Lung (tissue), 12 donors: ENCODE results near the gene TRPC4AP. TPM values are rescaled to one million over a fixed set of nuclear protein-coding genes. Genes with fewer than 3 reads are reported as not detected.
"Not testable (repeated sequence)": the region's sequence is repeated elsewhere in the genome, so short reads cannot be mapped to it uniquely, and the experiment has no call there.

Experiments used
- ATAC-seq: fragments of 200-7000 bp; cut with Tn5 transposase; one replicate; pipeline ENCODE4 v1.9.1; 2020; ENCODE audit warnings: moderate number of reproducible peaks; ENCODE audit not compliant: insufficient read depth, low FRiP score
- DNase-seq, 3 donors: peaks; one replicate each; pipeline ENCODE4 v3.0.0-alpha.2; 2013 to 2017
- H3K27ac ChIP-seq, 2 donors: one replicate each; pipeline ENCODE4 v1.5.1; 2013; ENCODE audit warnings: mild to moderate bottlenecking in 2 of 2, moderate library complexity in 2 of 2, control low read depth in 1 of 2, inconsistent platforms in 1 of 2, low read depth in 1 of 2, low read length in 1 of 2
- H3K27me3 ChIP-seq, 3 donors: one replicate each; pipeline ENCODE4 v1.5.1; 2013; ENCODE audit warnings: low read length in 2 of 3; ENCODE audit not compliant: control insufficient read depth in 3 of 3, insufficient read depth in 3 of 3
- H3K36me3 ChIP-seq, 4 donors: one replicate each; pipeline ENCODE4 v1.5.1; 2013; ENCODE audit warnings: low read length in 4 of 4, mild to moderate bottlenecking in 1 of 4, moderate library complexity in 1 of 4; ENCODE audit not compliant: control insufficient read depth in 4 of 4, insufficient read depth in 4 of 4
- H3K4me1 ChIP-seq, 5 donors: one replicate each; pipeline ENCODE4 v1.5.1; 2013; ENCODE audit warnings: low read length in 5 of 5, mild to moderate bottlenecking in 2 of 5, moderate library complexity in 1 of 5; ENCODE audit not compliant: control insufficient read depth in 5 of 5, insufficient read depth in 5 of 5
- H3K4me3 ChIP-seq: one replicate; pipeline ENCODE4 v1.5.1; 2013; ENCODE audit warnings: mild to moderate bottlenecking, control low read depth, moderate library complexity
- H3K9ac ChIP-seq, 2 donors: one replicate each; pipeline ENCODE4 v1.5.1; 2013; ENCODE audit warnings: low read length in 2 of 2, control low read depth in 1 of 2; ENCODE audit not compliant: insufficient read depth in 1 of 2
- H3K9me3 ChIP-seq, 4 donors: one replicate each; pipeline ENCODE4 v1.5.1; 2013; ENCODE audit warnings: low read length in 3 of 4, mild to moderate bottlenecking in 1 of 4, moderate library complexity in 1 of 4; ENCODE audit not compliant: control insufficient read depth in 4 of 4, insufficient read depth in 3 of 4
- CTCF ChIP-seq: IDR thresholded peaks from 2 replicates; pipeline ENCODE4 v1.5.1; 2012; ENCODE audit warnings: mild to moderate bottlenecking; ENCODE audit errors: control extremely low read depth, extremely low read depth
- WGBS, 2 donors: extraction: QIAGEN DNeasy Blood & Tissue Kit; methylation state at CpG; one replicate each; pipeline ENCODE4 v1.1.7; 2013; 5-methylcytosine and 5-hydroxymethylcytosine counted together
- polyA plus RNA-seq, 2 donors: library from polyadenylated mRNA; stranded (reverse); fragments of 200-250 nt; gene quantifications; one replicate each; pipeline ENCODE4 v1.2.1, GENCODE V29; 2013
- total RNA-seq, 2 donors: library from RNA; depleted of rRNA in 1 of 2; stranded (reverse); fragments of >200 nt in 1 of 2; gene quantifications; one replicate each; pipeline ENCODE4 v1.2.1, GENCODE V29; 2014 to 2021
- donor health status: control.
- donor health status: control.
- donor health status: Bipolar disorder and iron deficiency.
- donor health status: healthy.
- donor health status: DM: yes; HTN: yes; CAD: no.

TRPC4AP gene
- total and polyA plus RNA-seq, 4 donors: 37.6 to 62.5 (median 50.2) TPM

GRCh38 chr20:35115606-35116005 lies 23.0 kb upstream of the TRPC4AP start:
- no peak overlapping the region for H3K9ac ChIP-seq
- peaks cover 4 to 27% (median 15%) of the 10 kb centered on the region in 4 donors for H3K36me3 ChIP-seq
- DNase-seq: no peak
- peaks cover 0 to 3% (median 0%) of the 10 kb centered on the region in 5 donors for H3K4me1 ChIP-seq
- no peaks in the 10 kb centered on the region for H3K27me3 ChIP-seq
- no peak overlapping the region for H3K27ac ChIP-seq
- no peak overlapping the region for H3K4me3 ChIP-seq
- no peak for TF ChIP-seq CTCF
- WGBS, 2 donors: 87 to 93% methylated on average over 11 of the region's 11 CpGs
- no peak for ATAC-seq
- H3K9me3 ChIP-seq: no peaks in the 10 kb centered on the region

DNA sequence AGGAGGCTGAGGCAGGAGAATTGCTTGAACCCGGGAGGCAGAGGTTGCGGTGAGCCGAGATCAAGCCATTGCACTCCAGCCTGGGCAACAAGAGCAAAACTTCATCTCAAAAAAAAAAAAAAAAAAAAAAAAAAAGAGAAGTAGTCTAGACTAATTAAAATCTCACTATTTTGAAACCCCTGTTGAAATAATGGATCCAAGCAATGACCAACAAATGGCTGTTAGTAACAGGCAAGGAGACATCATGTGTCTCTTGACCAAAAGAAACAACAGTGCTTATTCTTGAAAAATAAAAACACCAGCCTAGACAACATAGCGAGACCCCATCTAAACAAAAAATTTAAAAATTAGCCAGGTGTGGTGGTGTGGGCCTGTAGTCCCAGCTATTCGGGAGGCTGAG lies 19.7 kb upstream of the TRPC4AP start:
- H3K27me3 ChIP-seq, H3K27ac ChIP-seq, H3K4me1 ChIP-seq, H3K9me3 ChIP-seq, DNase-seq, H3K4me3 ChIP-seq, ATAC-seq, H3K9ac ChIP-seq: not testable (repeated sequence)
- peaks cover 0 to 15% (median 2%) of the 10 kb centered on the region in 4 donors for H3K36me3 ChIP-seq
- 76 to 88% methylated on average over 5 of the region's 5 CpGs for WGBS, 2 donors

DNA sequence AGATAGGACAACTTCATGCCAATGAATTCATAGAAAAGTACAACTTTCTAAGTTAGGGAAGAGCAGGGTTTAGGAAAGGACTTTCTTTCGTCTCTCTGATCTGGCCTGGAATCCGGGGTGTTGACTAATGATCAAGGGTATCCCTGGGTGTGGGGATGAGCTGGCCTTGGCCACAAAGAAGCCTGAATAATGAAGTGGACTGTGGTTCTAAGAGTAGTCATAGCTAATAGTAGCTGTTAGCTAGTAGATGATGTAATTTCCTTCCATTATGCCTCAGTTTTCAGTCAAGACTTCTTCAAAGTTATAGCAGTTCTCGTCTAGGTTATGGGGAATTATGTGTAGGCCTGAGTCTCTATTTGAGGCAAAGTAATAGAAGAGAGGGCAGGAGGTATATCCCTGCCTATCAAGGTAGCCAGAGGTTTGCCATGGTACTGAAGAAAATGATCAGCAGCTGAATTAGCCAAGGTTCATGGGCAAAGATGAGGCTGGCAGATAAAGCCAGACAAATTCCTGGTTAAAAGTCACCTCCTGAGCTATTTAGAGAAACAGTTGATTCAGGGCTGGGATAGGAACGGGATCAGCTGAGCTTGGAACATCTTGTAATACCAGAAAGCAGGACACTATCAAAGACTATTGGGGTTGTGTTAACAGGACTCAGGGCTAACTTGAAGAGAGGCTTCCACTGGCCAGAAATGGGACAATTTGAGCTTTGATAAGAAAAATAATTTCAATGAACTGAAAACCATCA lies 18.7 kb upstream of the TRPC4AP start:
- TF ChIP-seq CTCF: no peak
- peaks cover 0 to 15% (median 2%) of the 10 kb centered on the region in 4 donors for H3K36me3 ChIP-seq
- WGBS, 2 donors: 72 to 80% methylated on average over 4 of the region's 4 CpGs

GRCh38 chr20:35108921-35109320 lies 16.3 kb upstream of the TRPC4AP start:
- ATAC-seq: no peak
- H3K4me3 ChIP-seq: no peak overlapping the region
- no peak overlapping the region for H3K27ac ChIP-seq
- DNase-seq: no peak
- H3K36me3 ChIP-seq: peaks cover 0 to 3% (median 0%) of the 10 kb centered on the region in 4 donors
- H3K9me3 ChIP-seq: no peaks in the 10 kb centered on the region
- no peaks in the 10 kb centered on the region for H3K27me3 ChIP-seq
- no peak for TF ChIP-seq CTCF
- H3K9ac ChIP-seq: no peak overlapping the region
- WGBS, 2 donors: 93 to 97% methylated on average over 4 of the region's 4 CpGs
- H3K4me1 ChIP-seq: peaks cover 0 to 3% (median 0%) of the 10 kb centered on the region in 5 donors

More for the DNA sequence above, 18.7 kb upstream of the TRPC4AP start:
- no peaks in the 10 kb centered on the region for H3K27me3 ChIP-seq
- peaks cover 0 to 3% (median 0%) of the 10 kb centered on the region in 5 donors for H3K4me1 ChIP-seq
- H3K4me3 ChIP-seq: no peak overlapping the region
- H3K9ac ChIP-seq: no peak overlapping the region
- DNase-seq (no peak), ATAC-seq (no peak)
- H3K9me3 ChIP-seq: no peaks in the 10 kb centered on the region
- no peak overlapping the region for H3K27ac ChIP-seq
